DMS79 treated with DMSO at 0.1 percent for 48 hours (cell line): ENCODE data around the gene ZDHHC14.
"Not testable (repeated sequence)": the region's sequence is repeated elsewhere in the genome, so short reads cannot be mapped to it uniquely, and the experiment has no call there.

Experiments used
- DNase-seq: peaks from one replicate; lab custom pipeline; 2025; lab: John Stamatoyannopoulos, UW

Gene ZDHHC14

GRCh38 chr6:157688960-157689599 lies 308.1 kb downstream of the ZDHHC14 start:
- no peak for DNase-seq

- DNase-seq: no peak
Observed at GRCh38 chr6:157689875-157690274, 308.9 kb downstream of the ZDHHC14 start.

DNA sequence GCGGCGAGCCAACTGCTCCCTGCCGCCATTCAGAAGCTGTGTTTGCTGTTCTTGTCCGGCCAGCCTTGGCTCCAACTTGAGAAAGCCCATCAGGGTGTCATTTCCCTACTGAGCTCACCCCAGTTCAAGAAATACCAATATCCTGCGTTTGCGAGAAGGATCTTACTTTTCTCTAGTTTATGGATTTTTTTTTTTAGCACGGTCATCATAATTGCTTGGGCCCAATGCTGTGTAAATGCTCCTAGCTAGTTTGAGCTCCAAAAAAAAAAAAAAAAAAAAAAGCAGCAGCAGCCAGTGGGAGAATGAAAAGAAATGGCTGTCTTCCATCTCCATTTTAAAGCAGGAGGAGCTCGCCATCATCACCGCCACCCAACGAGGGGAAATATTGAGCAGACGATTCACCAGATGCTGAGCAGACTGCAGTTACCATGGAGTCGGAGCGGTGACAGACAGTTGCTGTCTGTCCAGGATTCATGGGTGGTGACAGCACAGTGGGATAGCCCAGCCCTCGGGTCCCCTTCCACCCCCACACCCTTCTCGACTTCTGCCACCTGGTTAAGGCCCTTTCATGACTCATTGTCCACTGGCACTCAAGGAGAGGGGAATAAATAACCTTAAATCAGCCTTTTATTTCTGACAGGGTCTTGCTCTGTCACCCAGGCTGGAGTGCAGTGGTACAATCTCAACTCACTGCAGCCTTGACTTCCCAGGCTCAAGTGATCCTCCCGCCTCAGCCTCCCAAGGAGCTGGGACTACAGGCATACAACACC lies 309.6 kb downstream of the ZDHHC14 start:
- no peak for DNase-seq

- DNase-seq: not testable (repeated sequence)
Observed at GRCh38 chr6:157691621-157692020, 310.6 kb downstream of the ZDHHC14 start.

GRCh38 chr6:157693867-157694266 lies 312.9 kb downstream of the ZDHHC14 start:
- DNase-seq: no peak

DNA sequence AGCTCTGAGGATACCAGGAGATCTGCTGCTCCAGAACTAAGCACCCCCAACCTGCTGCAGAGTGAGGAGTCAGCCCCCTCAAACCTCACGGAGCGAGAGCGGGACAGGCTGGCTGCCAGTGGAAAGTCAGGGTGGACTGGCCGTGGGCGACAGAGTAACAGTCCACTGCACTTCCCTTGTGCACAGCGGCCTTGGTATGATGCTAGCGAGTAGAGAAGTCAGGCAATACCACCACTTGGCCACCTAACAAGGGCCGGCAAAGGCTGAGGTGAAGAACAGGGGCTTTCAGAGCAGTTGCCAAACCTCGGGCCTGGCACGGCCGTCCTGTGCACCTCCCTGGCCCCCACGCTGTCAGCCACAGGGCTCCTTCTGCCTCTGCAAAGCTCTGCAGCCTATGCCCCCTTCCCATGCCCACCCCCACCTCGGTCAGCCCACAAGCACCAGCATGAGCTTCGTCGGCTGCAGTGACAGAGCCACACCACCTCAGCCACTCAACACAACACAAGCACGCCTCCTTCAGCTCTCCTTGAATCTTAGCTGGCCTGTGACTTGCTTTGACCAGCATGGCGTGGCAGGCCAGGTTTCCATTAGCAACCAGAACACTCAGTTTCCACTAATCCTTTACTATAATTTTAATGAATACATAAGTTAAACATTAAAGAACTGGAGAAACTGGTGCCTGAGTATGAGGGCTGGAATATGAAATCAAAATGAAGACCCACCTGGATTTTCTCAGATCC lies 314.5 kb downstream of the ZDHHC14 start:
- no peak for DNase-seq

GRCh38 chr6:157699777-157700636 lies 319.0 kb downstream of the ZDHHC14 start:
- no peak for DNase-seq

DNA sequence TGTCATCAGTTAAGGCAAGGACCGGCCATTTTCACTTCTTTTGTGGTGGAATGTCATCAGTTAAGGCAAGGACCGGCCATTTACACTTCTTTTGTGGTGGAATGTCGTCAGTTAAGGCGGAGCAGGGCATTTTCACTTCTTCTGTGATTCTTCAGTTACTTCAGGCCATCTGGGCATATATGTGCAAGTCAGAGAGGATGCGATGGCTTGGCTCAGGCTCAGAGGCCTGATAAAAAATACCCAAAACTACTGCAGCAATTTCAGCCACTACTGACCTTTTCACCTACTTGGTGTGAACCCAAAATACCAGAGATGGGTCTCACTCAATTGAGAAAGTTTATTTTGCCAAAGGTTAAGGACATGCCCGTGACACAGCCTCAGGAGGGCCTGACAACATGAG lies 325.4 kb downstream of the ZDHHC14 start:
- DNase-seq: not testable (repeated sequence)

DNA sequence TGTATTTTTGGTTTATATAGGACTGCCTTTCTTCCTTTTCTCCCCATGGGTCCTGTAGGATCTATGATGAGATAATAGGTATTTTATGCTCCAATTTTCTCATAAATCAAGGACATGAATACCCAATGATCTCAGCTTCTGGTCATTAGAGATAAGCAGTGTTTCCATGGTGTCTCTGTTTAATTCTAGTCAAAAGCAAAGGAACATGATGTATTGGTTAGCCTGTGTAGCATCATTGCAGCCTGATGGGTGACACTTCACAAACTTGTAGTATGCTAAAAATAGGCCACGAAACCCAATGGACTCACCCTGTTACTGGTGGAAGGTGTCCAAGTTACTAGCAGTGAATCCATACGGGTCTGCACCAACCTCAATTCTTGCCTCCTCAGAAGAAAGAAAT lies 325.9 kb downstream of the ZDHHC14 start:
- no peak for DNase-seq

- DNase-seq: no peak
Observed at GRCh38 chr6:157707576-157707975, 326.6 kb downstream of the ZDHHC14 start.

GRCh38 chr6:157708239-157708638 lies 327.2 kb downstream of the ZDHHC14 start:
- no peak for DNase-seq

GRCh38 chr6:157708933-157709332 lies 327.9 kb downstream of the ZDHHC14 start:
- DNase-seq: no peak

DNA sequence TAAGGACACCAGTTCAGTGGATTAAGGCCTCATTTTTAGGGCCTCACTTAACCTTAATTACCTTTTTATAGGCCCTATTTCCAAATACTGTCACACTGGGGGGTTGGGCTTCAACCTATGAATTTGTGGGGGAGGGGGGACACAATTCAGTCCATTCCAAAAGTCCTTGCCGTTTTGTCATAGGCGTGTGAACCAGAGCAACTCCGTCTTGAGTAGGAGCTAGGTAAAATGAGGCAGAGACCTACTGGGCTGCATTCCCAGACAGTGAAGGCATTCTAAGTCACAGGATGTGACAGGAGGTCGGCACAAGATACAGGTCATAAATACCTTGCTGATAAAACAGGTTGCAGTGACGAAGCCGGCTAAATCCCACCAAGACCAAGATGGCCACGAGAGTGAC lies 328.6 kb downstream of the ZDHHC14 start:
- DNase-seq: no peak

GRCh38 chr6:157710604-157711003 lies 329.6 kb downstream of the ZDHHC14 start:
- no peak for DNase-seq

GRCh38 chr6:157711060-157711459 lies 330.1 kb downstream of the ZDHHC14 start:
- DNase-seq: no peak

DNA sequence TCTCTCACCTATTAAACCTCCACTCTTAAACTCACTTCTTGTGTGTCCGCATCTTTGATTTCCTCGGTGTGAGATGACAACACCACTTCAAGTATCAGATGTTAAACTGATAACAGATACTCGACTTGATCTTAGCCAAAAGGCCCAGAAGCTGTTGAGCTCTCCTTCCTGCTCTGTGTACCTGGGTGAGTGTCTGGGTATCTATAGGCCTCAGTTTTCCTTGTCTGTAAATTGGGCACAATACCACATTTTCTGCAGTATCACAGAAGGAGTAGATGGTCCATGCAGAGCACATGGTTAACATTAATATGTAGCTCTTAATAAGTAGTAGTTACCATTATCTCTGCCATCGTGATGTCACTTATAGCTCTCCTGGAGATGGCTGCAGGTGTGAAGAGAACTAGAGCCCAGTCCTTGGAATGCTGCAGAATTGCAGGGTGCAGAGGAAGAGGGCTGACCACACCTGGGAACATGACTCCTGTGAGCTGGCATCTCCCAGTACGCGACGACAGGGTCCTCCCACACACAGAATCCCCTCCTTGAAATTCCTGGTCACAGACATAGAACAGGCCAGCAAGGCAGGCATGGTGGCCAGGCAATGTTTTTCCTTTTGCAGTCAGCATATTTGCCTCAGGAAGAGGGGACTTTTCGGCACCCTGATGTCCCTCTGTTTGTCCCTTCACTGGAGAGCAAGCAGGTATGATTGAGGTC lies 331.8 kb downstream of the ZDHHC14 start:
- no peak for DNase-seq

DNA sequence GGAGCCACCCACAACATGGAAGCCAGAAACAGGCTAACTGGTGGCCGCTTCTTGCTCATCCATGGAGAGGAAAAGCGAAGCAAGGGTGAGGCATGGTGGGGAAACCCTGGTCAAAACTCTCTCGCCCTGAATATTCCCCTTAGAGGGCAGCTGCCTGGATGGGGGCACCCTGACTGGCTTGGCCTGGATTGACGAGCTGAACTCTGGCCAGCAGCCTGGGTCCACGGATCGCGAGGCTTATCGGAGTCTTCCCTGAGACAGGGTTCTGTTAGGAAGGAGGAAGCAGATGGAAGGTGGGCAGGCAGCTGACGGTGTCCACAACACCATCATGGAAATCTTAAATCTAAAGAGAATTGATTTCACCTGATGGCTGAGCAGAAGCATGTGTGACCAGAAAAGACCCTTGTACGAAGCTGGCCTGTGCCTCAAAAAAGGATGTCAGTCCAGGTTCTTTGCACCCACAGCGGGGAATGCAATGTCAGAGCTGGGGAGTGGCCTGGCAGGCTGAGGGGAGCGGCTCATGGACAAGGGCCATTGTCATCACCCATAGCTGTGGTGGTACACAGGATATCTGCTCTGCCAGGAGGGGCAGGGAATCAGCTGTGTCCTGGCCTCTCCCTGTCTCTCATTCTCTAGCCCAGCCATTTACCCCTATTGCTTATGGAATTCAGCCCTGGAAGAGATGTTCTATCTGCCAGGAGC lies 332.6 kb downstream of the ZDHHC14 start:
- DNase-seq: no peak

- no peak for DNase-seq
Observed at GRCh38 chr6:157714153-157714490, 333.1 kb downstream of the ZDHHC14 start.

DNA sequence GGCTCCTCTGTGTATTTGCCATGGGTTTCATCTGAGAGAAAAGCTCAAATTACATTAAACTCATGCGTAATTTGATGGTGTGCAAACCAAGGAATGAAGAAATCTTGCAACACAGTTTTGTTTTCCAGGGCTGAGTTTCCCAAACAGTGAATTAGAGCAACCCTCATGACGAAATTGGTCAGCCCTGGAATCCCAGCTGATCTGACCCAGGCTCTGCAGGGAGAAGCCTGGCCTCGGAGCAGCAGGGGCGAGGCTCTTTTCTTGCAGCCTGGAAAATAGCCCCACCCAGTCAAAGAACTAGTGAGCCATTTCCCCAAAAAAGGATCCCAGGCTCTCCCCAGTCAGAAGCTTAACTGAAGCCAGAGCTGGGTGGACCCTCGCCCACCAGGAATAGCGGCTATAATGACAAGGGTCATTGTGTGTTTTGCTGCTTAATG lies 334.8 kb downstream of the ZDHHC14 start:
- no peak for DNase-seq

GRCh38 chr6:157716251-157716995 lies 335.4 kb downstream of the ZDHHC14 start:
- DNase-seq: peak; percentile 69
